Progenitor cell of endocrine pancreas (in vitro differentiated cells): ENCODE measurements around the gene CD82. TPM values are rescaled to one million over a fixed set of nuclear protein-coding genes. Genes with fewer than 3 reads are reported as not detected.

Source experiments
- DNase-seq: peaks from one replicate; pipeline ENCODE4 v3.0.0; 2021; ENCODE audit warnings: low spot score; ENCODE audit not compliant: unreplicated experiment
- H3K27ac Mint-ChIP-seq: 2 replicates; pipeline ENCODE4 v1.8.0; 2021; ENCODE audit warnings: mild to moderate bottlenecking, moderate library complexity, mixed read lengths
- H3K27me3 Mint-ChIP-seq: 2 replicates; pipeline ENCODE4 v1.8.0; 2021; ENCODE audit warnings: mixed read lengths
- H3K36me3 Mint-ChIP-seq: 2 replicates; pipeline ENCODE4 v1.8.0; 2022; ENCODE audit warnings: mixed read lengths; ENCODE audit not compliant: insufficient read depth
- H3K4me1 Mint-ChIP-seq: 2 replicates; pipeline ENCODE4 v1.8.0; 2021; ENCODE audit warnings: low read depth, mixed read lengths
- H3K4me3 Mint-ChIP-seq: 2 replicates; pipeline ENCODE4 v1.8.0; 2021; ENCODE audit warnings: low read depth, mild to moderate bottlenecking, moderate library complexity, mixed read lengths
- H3K9me3 Mint-ChIP-seq: 2 replicates; pipeline ENCODE4 v1.8.0; 2021; ENCODE audit warnings: low read depth, mixed read lengths
- total RNA-seq: library from RNA; stranded (reverse); gene quantifications from 2 replicates; pipeline ENCODE4 v1.2.1, GENCODE V29; 2021
- TF ChIP-seq, protein P1 (sequence below): fragments of 200-600 bp; sonication (generic); IDR thresholded peaks from one replicate; pipeline ENCODE4 v1.5.0; 2021; ENCODE audit warnings: antibody characterized with exemption, mild to moderate bottlenecking; ENCODE audit not compliant: unreplicated experiment

Gene CD82
- total RNA-seq, 1 donor from 2014 or later: 9.3 TPM

DNA sequence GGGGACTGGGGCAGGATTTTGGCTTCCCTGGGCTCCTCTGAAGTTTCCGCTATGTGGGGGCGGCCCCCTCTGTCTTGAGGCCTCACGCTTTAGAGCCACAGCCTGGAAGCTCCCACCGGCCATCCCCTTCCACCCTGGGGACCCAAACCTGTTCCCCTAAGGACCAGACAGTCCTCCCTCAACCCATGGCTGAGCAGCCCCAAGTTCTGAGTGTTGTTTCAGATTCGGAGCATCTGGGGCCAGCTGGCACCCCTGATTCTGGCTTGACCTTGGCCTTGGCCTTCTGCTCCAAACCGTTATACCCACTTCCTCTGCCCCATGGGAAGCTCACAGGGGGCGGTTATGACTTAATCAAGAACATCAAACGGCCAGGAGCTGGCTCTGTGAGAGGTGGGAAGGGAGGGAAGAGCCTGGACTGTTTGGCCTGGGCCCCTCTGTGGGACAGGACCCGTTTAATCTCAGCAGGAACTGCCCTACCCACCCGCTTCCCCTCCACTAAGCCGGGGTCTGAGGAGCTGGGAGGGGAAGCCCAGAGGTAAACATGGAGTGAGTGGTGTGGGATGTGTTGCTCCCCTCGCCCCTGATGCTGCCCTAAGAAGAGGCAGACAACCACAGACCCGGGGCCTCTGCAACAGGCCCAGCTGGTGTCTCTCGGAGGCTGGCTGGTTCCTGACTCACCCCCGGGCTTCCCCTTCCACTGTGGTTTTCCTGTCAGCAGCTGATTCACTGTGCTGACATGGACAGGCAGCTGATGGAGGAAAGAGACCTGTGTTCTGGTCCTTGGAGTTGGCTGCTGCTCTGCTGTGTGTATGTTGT lies 3.4 kb downstream of the CD82 start:
- H3K27me3 Mint-ChIP-seq: peaks cover 35% of the 10 kb centered on the region
- H3K27ac Mint-ChIP-seq: no peak overlapping the region
- H3K4me1 Mint-ChIP-seq: peaks cover 3% of the 10 kb centered on the region
- no peaks in the 10 kb centered on the region for H3K36me3 Mint-ChIP-seq
- no peak for DNase-seq
- no peaks in the 10 kb centered on the region for H3K9me3 Mint-ChIP-seq
- TF ChIP-seq, protein P1, sequence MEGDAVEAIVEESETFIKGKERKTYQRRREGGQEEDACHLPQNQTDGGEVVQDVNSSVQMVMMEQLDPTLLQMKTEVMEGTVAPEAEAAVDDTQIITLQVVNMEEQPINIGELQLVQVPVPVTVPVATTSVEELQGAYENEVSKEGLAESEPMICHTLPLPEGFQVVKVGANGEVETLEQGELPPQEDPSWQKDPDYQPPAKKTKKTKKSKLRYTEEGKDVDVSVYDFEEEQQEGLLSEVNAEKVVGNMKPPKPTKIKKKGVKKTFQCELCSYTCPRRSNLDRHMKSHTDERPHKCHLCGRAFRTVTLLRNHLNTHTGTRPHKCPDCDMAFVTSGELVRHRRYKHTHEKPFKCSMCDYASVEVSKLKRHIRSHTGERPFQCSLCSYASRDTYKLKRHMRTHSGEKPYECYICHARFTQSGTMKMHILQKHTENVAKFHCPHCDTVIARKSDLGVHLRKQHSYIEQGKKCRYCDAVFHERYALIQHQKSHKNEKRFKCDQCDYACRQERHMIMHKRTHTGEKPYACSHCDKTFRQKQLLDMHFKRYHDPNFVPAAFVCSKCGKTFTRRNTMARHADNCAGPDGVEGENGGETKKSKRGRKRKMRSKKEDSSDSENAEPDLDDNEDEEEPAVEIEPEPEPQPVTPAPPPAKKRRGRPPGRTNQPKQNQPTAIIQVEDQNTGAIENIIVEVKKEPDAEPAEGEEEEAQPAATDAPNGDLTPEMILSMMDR: no peak
- H3K4me3 Mint-ChIP-seq: no peak overlapping the region

DNA sequence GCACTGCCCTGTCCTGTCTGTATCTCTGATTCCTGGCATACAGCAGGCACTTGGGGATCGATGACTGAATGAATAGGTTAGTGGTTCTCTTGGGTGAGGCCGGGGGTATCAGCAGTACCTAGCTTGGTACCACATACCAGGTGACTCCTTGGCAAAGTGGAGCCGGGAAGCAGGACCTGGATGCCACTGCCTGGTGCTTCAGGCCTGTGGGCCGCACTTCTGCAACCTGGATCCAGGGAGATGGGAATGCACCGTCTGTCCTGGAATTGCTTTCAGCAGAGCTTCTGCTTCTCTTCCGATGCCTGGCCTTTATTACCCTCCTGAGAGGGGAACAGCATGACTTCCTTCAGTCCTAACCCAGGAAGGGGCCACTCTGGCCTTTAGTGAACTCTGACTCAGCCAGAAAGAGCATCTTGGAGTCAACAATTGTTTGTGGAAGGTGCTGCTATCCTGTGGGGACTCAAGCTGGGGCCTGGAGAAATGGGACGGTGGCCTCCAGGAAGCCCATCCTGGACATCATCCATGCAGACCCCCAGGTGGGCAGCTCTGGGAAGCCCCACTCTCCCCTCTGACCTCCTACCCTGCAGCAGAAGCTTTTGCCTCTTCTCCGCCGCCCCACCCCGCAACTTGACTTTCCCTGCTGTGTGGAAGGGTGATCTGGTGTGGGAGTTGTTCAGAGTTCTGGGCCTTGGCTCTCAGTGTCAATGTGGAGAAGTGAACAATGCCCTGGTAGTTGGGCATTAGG lies 5.1 kb downstream of the CD82 start:
- no peaks in the 10 kb centered on the region for H3K9me3 Mint-ChIP-seq
- TF ChIP-seq, protein P1: no peak
- no peaks in the 10 kb centered on the region for H3K4me1 Mint-ChIP-seq
- no peak overlapping the region for H3K4me3 Mint-ChIP-seq
- no peak overlapping the region for H3K27ac Mint-ChIP-seq
- H3K36me3 Mint-ChIP-seq: no peaks in the 10 kb centered on the region
- DNase-seq: no peak
- peaks cover 37% of the 10 kb centered on the region for H3K27me3 Mint-ChIP-seq

DNA sequence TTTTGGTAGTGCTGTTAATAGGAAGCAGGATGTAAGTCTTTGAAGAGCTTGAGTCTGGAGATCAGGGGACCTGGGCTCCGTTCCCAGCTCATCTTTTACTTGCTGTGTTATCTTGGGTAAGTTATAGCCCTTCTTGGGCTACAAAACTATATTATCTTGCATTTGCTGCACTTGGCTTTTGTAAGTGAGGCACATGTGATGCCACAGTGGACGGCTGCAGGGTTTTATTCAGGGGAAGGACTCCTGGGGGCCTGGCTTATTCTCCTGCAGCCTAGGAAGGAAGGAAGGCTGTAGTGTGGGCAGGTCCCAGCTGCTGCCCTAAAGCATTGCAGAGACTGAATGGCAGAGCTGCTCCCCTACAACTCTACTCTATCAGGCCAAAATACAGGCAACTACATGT lies 6.4 kb downstream of the CD82 start:
- no peak overlapping the region for H3K4me3 Mint-ChIP-seq
- no peaks in the 10 kb centered on the region for H3K9me3 Mint-ChIP-seq

DNA sequence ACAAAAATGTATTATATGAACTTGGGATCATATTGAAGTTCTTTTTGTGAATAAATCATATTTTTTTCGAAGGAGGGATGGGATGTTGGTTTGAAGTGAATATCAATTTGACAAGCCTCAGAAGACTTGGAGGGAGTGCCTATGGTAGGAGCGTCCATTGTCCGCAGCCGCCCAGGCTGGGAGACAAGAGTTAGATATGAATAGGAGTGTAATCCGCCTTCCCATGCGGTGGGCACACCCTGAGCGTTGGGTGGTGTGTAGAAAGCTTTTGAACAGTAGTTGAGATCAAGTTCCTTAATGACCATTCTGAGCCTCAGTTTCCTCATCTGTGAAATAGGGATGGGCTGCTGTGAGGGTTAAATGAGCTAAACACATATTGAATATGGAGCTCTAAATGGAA lies 7.0 kb downstream of the CD82 start:
- DNase-seq: no peak
- peaks cover 24% of the 10 kb centered on the region for H3K27me3 Mint-ChIP-seq
- no peaks in the 10 kb centered on the region for H3K36me3 Mint-ChIP-seq
- H3K4me1 Mint-ChIP-seq: no peaks in the 10 kb centered on the region
- TF ChIP-seq, protein P1: no peak
- no peaks in the 10 kb centered on the region for H3K9me3 Mint-ChIP-seq
- H3K4me3 Mint-ChIP-seq: no peak overlapping the region
- no peak overlapping the region for H3K27ac Mint-ChIP-seq

More for the DNA sequence above, 6.4 kb downstream of the CD82 start:
- TF ChIP-seq, protein P1: no peak
- Mint-ChIP-seq H3K36me3 (no peaks in the 10 kb centered on the region), H3K27me3 (peaks cover 30% of the 10 kb centered on the region), H3K4me1 (no peaks in the 10 kb centered on the region), H3K27ac (no peak overlapping the region)
- no peak for DNase-seq

DNA sequence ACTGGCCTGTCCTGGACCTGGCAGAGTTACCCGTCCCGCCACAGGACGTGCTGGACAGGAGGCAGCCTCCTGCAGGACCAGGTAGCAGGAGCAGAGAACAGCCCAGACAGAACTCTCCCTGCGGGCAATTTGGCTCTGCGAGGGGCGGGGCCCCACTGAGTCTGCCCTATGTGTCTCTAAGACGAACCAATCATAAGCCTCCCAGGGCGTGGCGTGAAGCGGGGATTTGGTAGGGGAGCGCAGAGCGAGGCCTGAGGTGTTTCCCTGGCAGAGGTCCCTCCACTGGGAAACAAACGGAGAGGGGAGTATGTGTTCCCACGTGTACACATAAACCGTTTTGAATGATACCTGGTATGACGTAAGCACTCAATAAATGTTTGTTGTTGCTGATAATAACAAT lies 7.4 kb downstream of the CD82 start:
- H3K4me3 Mint-ChIP-seq: no peak overlapping the region
- no peaks in the 10 kb centered on the region for H3K4me1 Mint-ChIP-seq
- H3K9me3 Mint-ChIP-seq: no peaks in the 10 kb centered on the region
- peaks cover 20% of the 10 kb centered on the region for H3K27me3 Mint-ChIP-seq
- no peaks in the 10 kb centered on the region for H3K36me3 Mint-ChIP-seq
- DNase-seq: no peak
- TF ChIP-seq, protein P1: no peak
- H3K27ac Mint-ChIP-seq: no peak overlapping the region
